Type B pancreatic cell (in vitro differentiated cells): ENCODE data around the gene FBP2. TPM values are rescaled to one million over a fixed set of nuclear protein-coding genes. Genes with fewer than 3 reads are reported as not detected.

ENCODE experiments used
- DNase-seq: peaks from one replicate; pipeline ENCODE4 v3.0.0; 2021; ENCODE audit warnings: mixed read lengths; ENCODE audit not compliant: unreplicated experiment; ENCODE audit errors: extremely low spot score
- H3K27ac Mint-ChIP-seq: 2 replicates; pipeline ENCODE4 v1.8.0; 2021; ENCODE audit warnings: mild to moderate bottlenecking, mixed read lengths
- H3K27me3 Mint-ChIP-seq: 2 replicates; pipeline ENCODE4 v1.8.0; 2021; ENCODE audit warnings: mixed read lengths
- H3K36me3 Mint-ChIP-seq: 2 replicates; pipeline ENCODE4 v1.8.0; 2021; ENCODE audit warnings: mixed read lengths
- H3K4me1 Mint-ChIP-seq: one replicate; pipeline ENCODE4 v1.8.0; 2021; ENCODE audit warnings: mixed read lengths; ENCODE audit not compliant: unreplicated experiment
- H3K4me3 Mint-ChIP-seq: 2 replicates; pipeline ENCODE4 v1.8.0; 2021; ENCODE audit warnings: mild to moderate bottlenecking, mixed read lengths
- H3K9me3 Mint-ChIP-seq: 2 replicates; pipeline ENCODE4 v1.8.0; 2021; ENCODE audit warnings: mixed read lengths
- long read RNA-seq: library from polyadenylated mRNA; unstranded; transcript quantifications from one replicate; pipeline ENCODE4 v2.0.0, GENCODE V29; 2020
- total RNA-seq: library from RNA; stranded (reverse); gene quantifications from 2 replicates; pipeline ENCODE4 v1.2.1, GENCODE V29; 2021; ENCODE audit warnings: low replicate concordance
- TF ChIP-seq, protein P1 (sequence below): fragments of 200-600 bp; sonication (generic); conservative IDR thresholded peaks from 2 replicates; pipeline ENCODE4 v1.5.0; 2021; ENCODE audit warnings: antibody characterized with exemption, mild to moderate bottlenecking

Gene FBP2
- total RNA-seq, result not detected in 2 replicates
- long read RNA-seq, partial matches to known transcripts, result 0 of 2 reads
- long read RNA-seq, other reads (novel, unspliced or antisense), result 2 of 2 reads

DNA sequence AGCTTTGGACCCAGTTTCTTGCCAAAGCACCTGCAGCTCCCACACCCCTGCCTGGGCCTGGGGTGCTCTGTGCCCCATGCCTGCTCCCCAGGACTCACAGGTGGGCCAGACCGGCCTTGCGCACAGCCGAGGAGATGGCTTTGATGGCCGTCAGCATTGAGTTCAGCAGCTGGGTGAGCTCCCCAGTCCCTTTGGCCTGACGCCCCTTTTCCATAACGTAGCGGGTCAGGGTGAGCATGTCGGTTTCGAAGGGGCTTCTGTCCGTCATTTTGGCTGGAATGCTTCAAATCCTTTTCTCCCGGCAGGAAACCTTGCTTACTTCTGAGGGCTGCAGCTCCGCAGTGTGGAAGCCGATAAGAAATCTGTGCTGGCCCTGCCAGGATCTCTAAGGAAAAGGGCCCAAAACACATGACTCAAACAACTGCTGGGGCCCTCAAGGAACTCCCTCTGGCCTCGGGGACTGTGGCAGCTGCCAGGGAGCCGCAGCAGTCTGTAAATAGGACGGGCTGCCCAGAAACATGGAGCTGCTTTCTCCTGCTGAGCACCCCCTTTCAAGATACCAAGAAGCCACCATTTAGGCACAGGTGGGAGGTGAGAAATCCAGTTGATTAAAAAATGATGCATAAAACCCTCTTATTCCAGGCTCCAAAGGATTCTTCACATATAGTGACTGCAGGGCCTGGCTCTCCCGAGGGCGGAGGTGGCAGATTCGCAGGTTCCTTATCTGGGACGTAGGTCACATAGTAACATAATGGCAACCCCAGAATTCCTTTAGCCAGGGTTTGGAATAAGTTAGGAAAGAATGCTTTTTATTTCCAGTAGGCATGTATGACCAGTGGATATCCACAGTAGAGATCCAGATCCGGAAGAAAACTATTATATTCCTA lies at the start of gene FBP2:
FBP2 (minus strand) TSS at position 366 of the 887 bp plus-strand sequence; CDS start at position 268, 98 bp downstream.
- Mint-ChIP-seq H3K36me3 (no peaks in the 10 kb centered on the region), H3K27me3 (peaks cover 5% of the 10 kb centered on the region), H3K9me3 (no peaks in the 10 kb centered on the region), H3K4me1 (no peaks in the 10 kb centered on the region), H3K27ac (no peak within 1 kb of the TSS), H3K4me3 (no peak within 1 kb of the TSS)
- DNase-seq, result no peak
- TF ChIP-seq, protein P1, sequence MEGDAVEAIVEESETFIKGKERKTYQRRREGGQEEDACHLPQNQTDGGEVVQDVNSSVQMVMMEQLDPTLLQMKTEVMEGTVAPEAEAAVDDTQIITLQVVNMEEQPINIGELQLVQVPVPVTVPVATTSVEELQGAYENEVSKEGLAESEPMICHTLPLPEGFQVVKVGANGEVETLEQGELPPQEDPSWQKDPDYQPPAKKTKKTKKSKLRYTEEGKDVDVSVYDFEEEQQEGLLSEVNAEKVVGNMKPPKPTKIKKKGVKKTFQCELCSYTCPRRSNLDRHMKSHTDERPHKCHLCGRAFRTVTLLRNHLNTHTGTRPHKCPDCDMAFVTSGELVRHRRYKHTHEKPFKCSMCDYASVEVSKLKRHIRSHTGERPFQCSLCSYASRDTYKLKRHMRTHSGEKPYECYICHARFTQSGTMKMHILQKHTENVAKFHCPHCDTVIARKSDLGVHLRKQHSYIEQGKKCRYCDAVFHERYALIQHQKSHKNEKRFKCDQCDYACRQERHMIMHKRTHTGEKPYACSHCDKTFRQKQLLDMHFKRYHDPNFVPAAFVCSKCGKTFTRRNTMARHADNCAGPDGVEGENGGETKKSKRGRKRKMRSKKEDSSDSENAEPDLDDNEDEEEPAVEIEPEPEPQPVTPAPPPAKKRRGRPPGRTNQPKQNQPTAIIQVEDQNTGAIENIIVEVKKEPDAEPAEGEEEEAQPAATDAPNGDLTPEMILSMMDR, result no peak

DNA sequence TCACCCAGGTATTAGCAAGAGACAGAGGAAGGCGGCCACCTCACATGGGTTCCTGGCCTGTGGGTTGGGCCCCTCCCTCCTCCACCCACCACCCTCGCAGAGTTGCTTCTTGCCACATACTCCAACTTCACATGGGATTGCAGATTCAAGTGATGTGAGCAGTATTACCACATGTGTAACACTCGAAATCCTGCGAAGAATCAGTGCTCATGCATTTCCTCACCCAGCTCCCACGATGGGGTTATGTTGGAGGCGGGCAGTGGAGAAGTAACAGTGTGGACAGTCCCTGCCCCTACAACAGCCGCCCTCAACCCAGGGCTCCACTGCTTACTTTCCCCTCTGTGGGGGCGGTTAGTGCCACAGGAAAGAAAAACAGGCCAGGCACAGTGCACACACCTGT lies 49.6 kb upstream of the FBP2 start:
- Mint-ChIP-seq H3K36me3 (no peaks in the 10 kb centered on the region), H3K27me3 (peaks cover 27% of the 10 kb centered on the region), H3K4me3 (no peak overlapping the region), H3K4me1 (peaks cover 18% of the 10 kb centered on the region), H3K9me3 (peaks cover 4% of the 10 kb centered on the region), H3K27ac (no peak overlapping the region)
- TF ChIP-seq, protein P1, result no peak
- DNase-seq, result no peak

DNA sequence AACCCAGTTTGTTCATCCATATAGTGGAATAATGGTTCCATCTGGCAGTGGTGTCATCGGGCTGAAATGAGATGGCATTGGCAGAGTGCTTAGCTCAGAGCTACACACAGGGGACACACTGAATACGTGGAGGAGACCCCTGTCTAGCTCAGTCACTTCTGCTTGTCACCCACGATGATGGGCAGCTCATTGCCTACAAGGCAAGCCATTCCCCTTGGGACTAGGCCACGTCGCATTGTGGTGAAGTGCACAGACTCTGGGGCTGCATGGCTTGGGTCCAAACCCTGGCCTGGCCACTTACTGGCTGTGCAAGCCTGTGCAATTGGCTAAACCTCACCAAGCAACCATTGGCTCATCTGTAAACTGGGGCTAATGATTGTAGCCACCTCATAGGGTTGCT lies 48.9 kb upstream of the FBP2 start:
- peaks cover 4% of the 10 kb centered on the region for H3K9me3 Mint-ChIP-seq
- no peaks in the 10 kb centered on the region for H3K36me3 Mint-ChIP-seq
- peaks cover 33% of the 10 kb centered on the region for H3K27me3 Mint-ChIP-seq
- TF ChIP-seq, protein P1, result no peak
- DNase-seq, result no peak
- no peak overlapping the region for H3K27ac Mint-ChIP-seq
- H3K4me1 Mint-ChIP-seq, result peaks cover 16% of the 10 kb centered on the region
- no peak overlapping the region for H3K4me3 Mint-ChIP-seq

DNA sequence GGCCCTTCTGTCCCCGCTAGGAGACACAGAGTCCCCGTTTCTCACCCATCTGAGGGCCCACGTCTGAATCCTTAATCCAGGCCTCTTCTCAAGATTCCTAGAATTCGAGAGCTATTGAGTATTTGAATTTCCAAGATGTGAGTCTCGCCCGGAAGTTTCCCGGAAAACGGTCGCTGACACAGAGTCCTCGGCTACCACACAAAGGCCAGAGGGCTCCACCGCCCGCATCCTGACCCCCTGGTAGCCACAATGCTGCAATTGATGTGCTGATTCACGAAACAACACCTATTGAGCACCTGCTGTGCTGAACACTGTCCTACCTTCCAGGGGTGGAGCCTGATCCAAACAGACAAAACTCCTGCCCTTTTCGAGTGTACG lies 46.4 kb upstream of the FBP2 start:
- Mint-ChIP-seq H3K27ac (peak overlapping the region; percentile 67), H3K27me3 (peaks cover 48% of the 10 kb centered on the region), H3K36me3 (no peaks in the 10 kb centered on the region), H3K4me3 (peak overlapping the region; percentile 90), H3K9me3 (peaks cover 3% of the 10 kb centered on the region), H3K4me1 (peaks cover 4% of the 10 kb centered on the region)
- no peak for DNase-seq
- TF ChIP-seq, protein P1, result no peak

DNA sequence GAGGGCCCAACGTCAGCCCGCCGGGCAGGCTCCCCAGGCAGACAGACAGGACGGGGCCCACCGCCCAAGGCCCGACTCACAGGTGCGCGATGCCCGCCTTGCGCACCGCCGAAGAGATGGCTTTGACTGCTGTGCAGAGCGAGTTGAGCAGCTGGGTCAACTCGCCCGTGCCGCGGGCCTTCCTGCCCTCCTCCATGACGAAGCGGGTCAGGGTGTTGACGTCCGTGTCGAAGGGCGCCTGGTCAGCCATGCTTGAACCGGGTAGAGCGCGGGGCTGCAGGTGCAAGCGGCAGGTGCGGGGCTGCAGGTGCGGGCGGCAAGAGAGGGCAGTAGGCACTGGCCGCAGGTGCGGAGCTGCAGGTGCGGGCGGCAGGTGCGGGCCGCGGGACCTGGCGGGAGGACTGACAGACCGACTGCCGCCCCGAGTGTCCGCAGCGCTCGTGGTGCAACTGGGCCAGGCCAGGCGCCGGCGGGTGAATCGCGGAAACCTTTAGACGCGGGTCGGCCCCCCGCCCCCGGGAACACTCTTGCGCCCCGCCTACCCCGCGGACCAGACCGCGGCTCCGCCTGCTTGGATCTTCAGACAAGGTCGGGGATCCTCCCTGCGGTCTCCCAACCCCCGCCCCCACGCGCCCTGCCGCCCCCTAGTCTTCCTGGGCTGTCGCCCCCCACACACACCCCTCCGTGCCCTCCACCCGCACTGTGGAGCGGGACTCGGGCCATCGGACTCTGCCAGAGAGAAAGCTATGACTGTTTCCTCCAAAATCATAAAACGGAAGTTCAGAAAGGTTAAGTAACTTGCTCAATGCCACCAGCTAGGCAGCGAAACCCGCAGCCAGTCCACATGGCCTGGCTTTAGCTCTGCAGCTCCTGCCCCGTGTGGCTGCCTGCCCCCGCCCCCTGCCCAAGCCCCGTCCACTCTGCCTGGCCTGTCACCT lies 45.7 kb upstream of the FBP2 start, which contains the start of gene FBP1:
FBP1 (minus strand) TSS at position 458 of the 938 bp plus-strand sequence; CDS start at position 250, 208 bp downstream.
- Mint-ChIP-seq H3K27me3 (peaks cover 48% of the 10 kb centered on the region), H3K4me3 (peak within 1 kb of the TSS; percentile 90), H3K9me3 (no peaks in the 10 kb centered on the region), H3K36me3 (no peaks in the 10 kb centered on the region), H3K4me1 (no peaks in the 10 kb centered on the region), H3K27ac (peak within 1 kb of the TSS; percentile 67)
- TF ChIP-seq, protein P1, result no peak
- no peak for DNase-seq
